HEK293 (cell line): ENCODE measurements around the gene LSM10.

ENCODE experiments used
- CTCF ChIP-seq: fragments of 450-650 bp; formaldehyde crosslinking; IDR thresholded peaks from 2 replicates; pipeline ENCODE4 v1.5.1; 2016; ENCODE audit warnings: missing biosample characterization, missing genetic modification characterization
- REST ChIP-seq: fragments of 450-650 bp; formaldehyde crosslinking; IDR thresholded peaks from 2 replicates; pipeline ENCODE4 v1.5.1; 2016; ENCODE audit warnings: missing biosample characterization, missing genetic modification characterization
- ZBTB20 ChIP-seq: fragments of 450-650 bp; formaldehyde crosslinking; IDR thresholded peaks from 2 replicates; pipeline ENCODE4 v1.5.1; 2016; ENCODE audit warnings: missing biosample characterization, missing genetic modification characterization
- ZBTB44 ChIP-seq: fragments of 450-650 bp; IDR thresholded peaks from 2 replicates; pipeline ENCODE4 v1.5.1; 2018; ENCODE audit warnings: missing biosample characterization, mild to moderate bottlenecking, missing genetic modification characterization
- ZNF335 ChIP-seq: fragments of 450-650 bp; formaldehyde crosslinking; conservative IDR thresholded peaks from 2 replicates; pipeline ENCODE4 v1.5.1; 2016; ENCODE audit warnings: missing biosample characterization, missing genetic modification characterization
- ZNF341 ChIP-seq: fragments of 450-650 bp; formaldehyde crosslinking; IDR thresholded peaks from 2 replicates; pipeline ENCODE4; 2016; ENCODE audit warnings: low read depth, missing biosample characterization, missing genetic modification characterization
- ZNF423 ChIP-seq: fragments of 450-650 bp; formaldehyde crosslinking; IDR thresholded peaks from 2 replicates; pipeline ENCODE4 v1.5.1; 2016; ENCODE audit warnings: missing biosample characterization, missing genetic modification characterization
- ZNF704 ChIP-seq: fragments of 450-650 bp; formaldehyde crosslinking; IDR thresholded peaks from 2 replicates; pipeline ENCODE4 v1.5.1; 2016; ENCODE audit warnings: missing biosample characterization, missing genetic modification characterization
- ZNF776 ChIP-seq: fragments of 450-650 bp; formaldehyde crosslinking; IDR thresholded peaks from 2 replicates; pipeline ENCODE4 v1.5.0; 2017; ENCODE audit warnings: missing biosample characterization, missing genetic modification characterization, borderline replicate concordance
- ZNF785 ChIP-seq: fragments of 450-650 bp; formaldehyde crosslinking; IDR thresholded peaks from 2 replicates; pipeline ENCODE4 v1.5.1; 2016; ENCODE audit warnings: missing biosample characterization, missing genetic modification characterization
- ZXDB ChIP-seq: fragments of 450-650 bp; formaldehyde crosslinking; IDR thresholded peaks from 2 replicates; pipeline ENCODE4 v1.5.1; 2016; ENCODE audit warnings: missing biosample characterization, missing genetic modification characterization

GRCh38 chr1:36411674-36412648 lies 14.3 kb upstream of the LSM10 start:
- TF ChIP-seq ZBTB44 (tag by site-specific recombination): no peak
- no peak for TF ChIP-seq CTCF (tag by site-specific recombination)
- no peak for TF ChIP-seq ZNF423 (tag by site-specific recombination)
- no peak for TF ChIP-seq ZNF704 (tag by site-specific recombination)
- TF ChIP-seq ZBTB20 (tag by site-specific recombination): no peak
- TF ChIP-seq ZNF785: no peak
- TF ChIP-seq ZNF341 (tag by site-specific recombination): no peak
- TF ChIP-seq ZXDB (tag by site-specific recombination): no peak
- TF ChIP-seq REST (tag by site-specific recombination): no peak
- no peak for TF ChIP-seq ZNF335 (tag by site-specific recombination)
- TF ChIP-seq ZNF776 (tag by site-specific recombination): no peak
